Gastroesophageal sphincter (tissue), 4 donors: ENCODE measurements around the gene RECK. TPM values are rescaled to one million over a fixed set of nuclear protein-coding genes. Genes with fewer than 3 reads are reported as not detected.

Experiments used
- ATAC-seq: fragments of 150-250 bp; one replicate; pipeline ENCODE4 v1.9.1; 2016; ENCODE audit warnings: mild to moderate bottlenecking, moderate library complexity
- H3K27ac ChIP-seq, 4 donors: fragments of 200-600 bp; sonication (generic) in 3 of 4; 1 replicate in 3 of 4; 2 replicates in 1 of 4; pipeline ENCODE4 v1.5.1; 2016 to 2019
- H3K27me3 ChIP-seq: fragments of 200-600 bp; sonication (generic); one replicate; pipeline ENCODE4 v1.5.1; 2019
- H3K36me3 ChIP-seq, 2 donors: fragments of 200-600 bp; sonication (generic); one replicate each; pipeline ENCODE4 v1.5.1; 2019; ENCODE audit warnings: control low read depth in 1 of 2
- H3K4me1 ChIP-seq, 3 donors: fragments of 200-600 bp; sonication (generic); 1 replicate in 2 of 3; 2 replicates in 1 of 3; pipeline ENCODE4 v1.5.1; 2016 to 2019; ENCODE audit warnings: control low read depth in 2 of 3
- H3K4me3 ChIP-seq, 2 donors: fragments of 200-600 bp; sonication (generic); one replicate each; pipeline ENCODE4 v1.5.1; 2019; ENCODE audit warnings: mild to moderate bottlenecking in 1 of 2, moderate library complexity in 1 of 2
- H3K9me3 ChIP-seq, 3 donors: fragments of 200-600 bp; sonication (generic); one replicate each; pipeline ENCODE4 v1.5.1; 2017 to 2019; ENCODE audit warnings: control low read depth in 2 of 3
- EP300 ChIP-seq: sonication (generic); formaldehyde crosslinking; IDR thresholded peaks from one replicate; pipeline ENCODE4 v1.6.1; 2017; ENCODE audit warnings: antibody characterized with exemption, mild to moderate bottlenecking
- POLR2A ChIP-seq, 2 donors: fragments of 450-650 bp; IDR thresholded peaks; one replicate each; pipeline ENCODE4 v1.6.1; 2017; ENCODE audit warnings: antibody characterized with exemption in 2 of 2, mild to moderate bottlenecking in 2 of 2, moderate library complexity in 1 of 2
- POLR2AphosphoS5 ChIP-seq: sonication (generic); formaldehyde crosslinking; IDR thresholded peaks from one replicate; pipeline ENCODE4 v1.6.1; 2017; ENCODE audit warnings: antibody characterized with exemption
- WGBS, 2 donors: methylation state at CpG; one replicate each; pipeline ENCODE4 v1.1.5; 2018; ENCODE audit warnings: low coverage in 1 of 2; 5-methylcytosine and 5-hydroxymethylcytosine counted together
- total RNA-seq, 4 donors: library from RNA; depleted of rRNA; stranded (reverse); fragments of >200 nt; gene quantifications; one replicate each; pipeline ENCODE4 v1.1.0, GENCODE V29; 2016
- TF ChIP-seq, protein P1 (sequence below), 4 experiments: fragments of 200-600 bp in 2 of 4; fragments of 450-650 bp in 2 of 4; sonication (generic) in 1 of 4; IDR thresholded peaks; one replicate each; pipeline ENCODE4 v1.5.1; 2017 to 2019; ENCODE audit warnings: antibody characterized with exemption in 4 of 4, mild to moderate bottlenecking in 2 of 4, moderate library complexity in 2 of 4

Gene RECK
- total RNA-seq, 4 donors from 2014 or later, result 12.6 to 29.5 (median 18.6) TPM

GRCh38 chr9:36138901-36139300, 102.2 kb downstream of the RECK start:
- TF ChIP-seq, protein P1, sequence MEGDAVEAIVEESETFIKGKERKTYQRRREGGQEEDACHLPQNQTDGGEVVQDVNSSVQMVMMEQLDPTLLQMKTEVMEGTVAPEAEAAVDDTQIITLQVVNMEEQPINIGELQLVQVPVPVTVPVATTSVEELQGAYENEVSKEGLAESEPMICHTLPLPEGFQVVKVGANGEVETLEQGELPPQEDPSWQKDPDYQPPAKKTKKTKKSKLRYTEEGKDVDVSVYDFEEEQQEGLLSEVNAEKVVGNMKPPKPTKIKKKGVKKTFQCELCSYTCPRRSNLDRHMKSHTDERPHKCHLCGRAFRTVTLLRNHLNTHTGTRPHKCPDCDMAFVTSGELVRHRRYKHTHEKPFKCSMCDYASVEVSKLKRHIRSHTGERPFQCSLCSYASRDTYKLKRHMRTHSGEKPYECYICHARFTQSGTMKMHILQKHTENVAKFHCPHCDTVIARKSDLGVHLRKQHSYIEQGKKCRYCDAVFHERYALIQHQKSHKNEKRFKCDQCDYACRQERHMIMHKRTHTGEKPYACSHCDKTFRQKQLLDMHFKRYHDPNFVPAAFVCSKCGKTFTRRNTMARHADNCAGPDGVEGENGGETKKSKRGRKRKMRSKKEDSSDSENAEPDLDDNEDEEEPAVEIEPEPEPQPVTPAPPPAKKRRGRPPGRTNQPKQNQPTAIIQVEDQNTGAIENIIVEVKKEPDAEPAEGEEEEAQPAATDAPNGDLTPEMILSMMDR (IDR thresholded peaks at IDR 0.05), result no peak
- no peak for TF ChIP-seq POLR2AphosphoS5
- TF ChIP-seq EP300, result no peak
- TF ChIP-seq POLR2A (IDR thresholded peaks at IDR 0.05), result no peak
- Histone ChIP-seq H3K27me3 (no peaks in the 10 kb centered on the region), H3K4me1 (peaks cover 3 to 79% (median 57%) of the 10 kb centered on the region in 3 donors), H3K9me3 (no peaks in the 10 kb centered on the region), H3K36me3 (no peaks in the 10 kb centered on the region), H3K27ac (peak overlapping the region in 2 of 4 donors; percentile 92 to 94), H3K4me3 (no peak overlapping the region)
- WGBS, 2 donors, result 70 to 88% methylated on average over 4 to 5 of the region's 5 CpGs
- ATAC-seq, result no peak

GRCh38 chr9:36140086-36141084, 103.7 kb downstream of the RECK start:
- 51 to 73% methylated on average over 2 to 9 of the region's 11 CpGs for WGBS, 2 donors
- Histone ChIP-seq H3K9me3 (no peaks in the 10 kb centered on the region), H3K4me3 (no peak overlapping the region), H3K27me3 (no peaks in the 10 kb centered on the region), H3K36me3 (no peaks in the 10 kb centered on the region), H3K27ac (peak overlapping the region in 3 of 4 donors; percentile 92 to 95 (median 94)), H3K4me1 (peaks cover 3 to 94% (median 66%) of the 10 kb centered on the region in 3 donors)
- ATAC-seq, result no peak
- TF ChIP-seq POLR2A (IDR thresholded peaks at IDR 0.05) (no peak), POLR2AphosphoS5 (peak; percentile 47)

DNA sequence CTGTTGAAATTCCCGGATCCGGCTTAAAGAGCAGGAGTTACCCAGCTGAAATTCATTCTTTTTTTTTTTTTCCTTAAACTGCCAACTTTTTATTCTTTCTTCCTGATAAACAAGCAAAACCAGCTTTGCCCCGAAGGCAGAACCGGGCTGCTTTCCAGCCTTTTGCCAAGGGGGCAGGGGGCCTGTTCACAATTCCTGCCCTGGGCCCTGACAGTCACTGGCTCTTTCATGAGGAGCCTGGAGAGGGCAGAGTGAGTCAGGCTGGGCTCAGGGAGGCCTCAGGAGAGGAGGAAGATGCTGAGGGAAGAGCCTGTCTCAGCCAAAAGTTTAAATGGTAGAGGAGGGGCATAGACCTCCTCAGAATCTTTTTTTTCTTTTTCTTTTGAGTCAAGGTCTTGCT, 104.6 kb downstream of the RECK start:
- 23 to 51% methylated on average over 2 to 4 of the region's 4 CpGs for WGBS, 2 donors
- Histone ChIP-seq H3K9me3 (peaks cover 0 to 5% (median 0%) of the 10 kb centered on the region in 3 donors), H3K4me1 (peaks cover 3 to 89% (median 61%) of the 10 kb centered on the region in 3 donors), H3K4me3 (no peak overlapping the region), H3K27me3 (no peaks in the 10 kb centered on the region), H3K27ac (peak overlapping the region; percentile 82 to 95 (median 93)), H3K36me3 (peaks cover 0 to 5% of the 10 kb centered on the region in 2 donors)
- no peak for TF ChIP-seq POLR2A (IDR thresholded peaks at IDR 0.05)
- TF ChIP-seq EP300, result no peak
- TF ChIP-seq, protein P1 (IDR thresholded peaks at IDR 0.05), result peak in 3 of 4 experiments; percentile 43 to 70 (median 44)
- no peak for TF ChIP-seq POLR2AphosphoS5
- no peak for ATAC-seq

DNA sequence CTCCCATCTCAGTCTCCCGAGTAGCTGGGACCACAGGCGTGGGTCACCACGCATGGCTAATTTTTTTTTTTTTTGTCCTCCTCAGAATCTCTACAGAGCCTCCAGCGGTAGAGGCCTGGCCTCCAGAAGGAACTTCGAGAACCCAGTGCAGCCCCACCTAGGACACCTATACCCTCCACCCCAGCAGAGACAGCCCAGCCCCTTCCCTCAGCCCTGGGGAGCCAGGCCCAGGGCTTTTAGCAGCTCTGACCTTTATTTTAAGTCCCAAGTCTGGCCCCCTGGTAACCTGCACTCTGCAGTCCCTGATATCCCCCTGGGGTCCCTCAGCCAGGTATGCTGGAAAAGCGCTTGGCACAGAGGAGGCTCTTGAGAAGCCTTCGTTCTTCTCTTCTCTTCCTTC, 105.0 kb downstream of the RECK start:
- no peak for ATAC-seq
- Histone ChIP-seq H3K27me3 (no peaks in the 10 kb centered on the region), H3K4me1 (peaks cover 3 to 92% (median 61%) of the 10 kb centered on the region in 3 donors), H3K9me3 (peaks cover 0 to 5% (median 0%) of the 10 kb centered on the region in 3 donors), H3K4me3 (no peak overlapping the region), H3K36me3 (peaks cover 0 to 6% of the 10 kb centered on the region in 2 donors), H3K27ac (peak overlapping the region; percentile 82 to 95 (median 93))
- WGBS, 2 donors, result 72 to 100% methylated on average over 1 to 6 of the region's 7 CpGs
- TF ChIP-seq EP300 (no peak), POLR2AphosphoS5 (no peak), POLR2A (IDR thresholded peaks at IDR 0.05) (no peak)
- TF ChIP-seq, protein P1 (IDR thresholded peaks at IDR 0.05), result no peak

- peaks cover 3 to 94% (median 64%) of the 10 kb centered on the region in 3 donors for H3K4me1 ChIP-seq
- H3K36me3 ChIP-seq, result peaks cover 0 to 9% of the 10 kb centered on the region in 2 donors
- peak overlapping the region in 1 of 2 donors; percentile 41 for H3K4me3 ChIP-seq
- TF ChIP-seq POLR2AphosphoS5 (peak; percentile 48), EP300 (no peak)
- TF ChIP-seq, protein P1 (IDR thresholded peaks at IDR 0.05), result peak in 2 of 4 experiments; percentile 11 to 13
- H3K27me3 ChIP-seq, result no peaks in the 10 kb centered on the region
- peaks cover 0 to 5% (median 0%) of the 10 kb centered on the region in 3 donors for H3K9me3 ChIP-seq
- H3K27ac ChIP-seq, result peak overlapping the region; percentile 82 to 95 (median 93)
- peak; percentile 63 for ATAC-seq
- WGBS, 2 donors, result 22 to 32% methylated on average over 3 to 11 of the region's 12 CpGs
Measured at GRCh38 chr9:36142510-36143244, 106.0 kb downstream of the RECK start.
